SH-SY5Y (cell line): ENCODE results near the gene ACTR1B.

Source experiments
- GATA2 ChIP-seq: IDR thresholded peaks from 2 replicates; pipeline ENCODE4 v1.6.1; 2011; ENCODE audit warnings: mild to moderate bottlenecking, low read depth, low read length
- GATA3 ChIP-seq: IDR thresholded peaks from 2 replicates; pipeline ENCODE4 v1.6.1; 2011; ENCODE audit warnings: low read depth, mild to moderate bottlenecking, low read length, moderate library complexity

ACTR1B gene

DNA sequence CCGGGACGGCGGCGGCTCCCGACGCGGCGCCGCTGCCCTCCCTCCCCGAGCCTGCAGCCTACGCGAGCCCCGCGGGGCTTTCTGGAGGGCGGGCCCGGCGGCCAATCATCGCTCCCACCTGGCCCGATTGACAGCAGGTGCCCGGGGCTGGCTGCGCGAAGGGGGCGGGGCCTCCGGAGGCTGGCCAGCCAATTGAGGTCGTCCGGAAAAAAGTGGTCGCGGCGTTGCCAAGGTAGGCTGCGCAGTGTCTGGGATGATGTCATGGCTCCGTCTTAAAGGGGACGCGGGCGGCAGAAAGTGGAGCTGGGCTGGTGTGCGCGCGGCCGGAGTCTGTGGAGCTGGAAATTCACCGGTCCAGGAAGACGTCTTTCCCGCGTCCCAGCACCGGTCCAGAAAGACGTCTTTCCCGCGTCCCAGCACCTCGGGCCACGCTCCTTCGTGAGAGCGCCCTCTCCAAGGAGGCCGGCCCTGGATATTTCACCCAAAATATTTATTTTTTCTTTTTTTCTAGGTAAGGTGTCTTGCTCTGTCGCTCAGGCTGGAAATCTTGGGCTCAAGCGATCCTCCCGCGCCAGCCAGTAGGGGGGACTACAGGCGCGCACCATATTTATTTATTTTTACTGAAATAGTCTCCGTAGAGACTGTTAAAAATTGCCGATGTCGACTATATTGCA, at the start of gene ACTR1B:
ACTR1B (minus strand) TSS at position 83 of the 674 bp plus-strand sequence. CDS start 154 bp downstream, outside the sequence.
- no peak for TF ChIP-seq GATA2
- TF ChIP-seq GATA3, result no peak

- no peak for TF ChIP-seq GATA3
- TF ChIP-seq GATA2, result no peak
Measured at GRCh38 chr2:97712693-97713295, 49.0 kb upstream of the ACTR1B start.

GRCh38 chr2:97711394-97711711, 47.5 kb upstream of the ACTR1B start:
- TF ChIP-seq GATA3 (no peak), GATA2 (no peak)

DNA sequence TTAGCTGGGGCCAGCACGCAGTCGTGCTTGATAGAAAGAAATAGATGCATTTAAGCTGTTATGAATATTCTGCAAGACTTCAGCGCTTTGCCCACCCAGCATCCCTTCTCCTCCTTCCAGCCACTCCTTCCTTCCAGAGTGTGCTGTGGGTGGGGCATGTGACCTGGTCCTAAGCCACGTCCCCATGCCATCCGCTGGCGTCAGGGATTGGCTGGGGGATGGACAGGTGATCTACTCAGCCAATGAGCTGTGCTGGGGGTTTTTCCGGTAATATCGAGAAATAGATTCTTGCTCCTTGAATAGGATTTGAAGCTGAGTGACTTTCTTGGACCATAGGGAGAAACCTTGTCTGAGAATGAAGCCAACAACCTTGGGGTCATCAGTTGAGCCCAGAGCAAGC, 44.8 kb upstream of the ACTR1B start:
- TF ChIP-seq GATA2, result no peak
- TF ChIP-seq GATA3, result no peak

DNA sequence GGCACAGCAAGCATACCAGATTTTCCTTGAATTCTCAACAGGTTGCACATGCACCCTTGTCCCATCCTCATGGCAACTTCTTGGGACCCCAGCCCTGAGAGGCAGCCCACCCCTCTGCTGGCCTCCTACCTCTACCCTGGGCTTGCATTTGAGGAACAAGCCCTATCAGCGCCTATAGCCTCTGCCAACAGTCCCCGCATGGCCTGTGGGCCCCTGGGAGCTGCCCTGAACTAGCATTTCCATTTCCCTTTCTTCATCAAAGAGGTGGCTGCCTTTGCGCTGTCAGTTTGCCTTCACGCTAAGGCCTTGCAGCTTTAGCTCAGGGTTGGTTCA, 44.2 kb upstream of the ACTR1B start:
- TF ChIP-seq GATA3 (no peak), GATA2 (no peak)

DNA sequence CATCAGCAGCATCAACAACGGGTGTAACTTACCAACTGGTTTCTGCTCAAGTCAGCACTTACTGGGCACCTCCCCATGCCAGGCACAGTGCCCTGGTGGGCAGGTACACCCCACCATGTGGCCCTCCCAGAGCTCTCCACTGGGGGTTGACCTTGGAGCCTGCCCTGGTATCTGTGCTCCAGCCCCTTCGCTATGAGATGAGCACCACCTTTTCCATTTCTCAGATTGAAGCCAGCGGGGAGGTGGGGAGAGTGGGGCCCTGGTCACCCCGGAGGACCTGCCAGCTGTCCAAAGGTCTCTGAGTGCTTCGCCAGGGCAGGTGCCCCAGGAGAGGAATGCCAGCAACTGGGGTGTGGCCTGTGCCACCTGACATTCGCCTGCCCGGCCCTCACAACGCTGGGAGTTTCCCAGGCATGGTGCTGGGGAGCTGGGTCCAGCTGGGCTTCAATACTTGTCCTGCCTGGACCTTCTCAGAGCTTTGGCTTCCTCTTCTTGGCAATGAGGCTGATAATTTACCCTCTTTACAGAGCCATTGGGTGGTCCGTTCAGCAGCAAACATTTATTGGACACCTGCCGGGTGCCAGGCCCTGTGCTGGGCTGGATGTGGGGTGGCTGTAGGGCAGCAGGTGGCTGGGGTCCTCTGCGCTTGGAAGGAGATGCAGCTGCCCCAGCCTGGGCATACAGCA, 43.7 kb upstream of the ACTR1B start:
- no peak for TF ChIP-seq GATA2
- no peak for TF ChIP-seq GATA3

DNA sequence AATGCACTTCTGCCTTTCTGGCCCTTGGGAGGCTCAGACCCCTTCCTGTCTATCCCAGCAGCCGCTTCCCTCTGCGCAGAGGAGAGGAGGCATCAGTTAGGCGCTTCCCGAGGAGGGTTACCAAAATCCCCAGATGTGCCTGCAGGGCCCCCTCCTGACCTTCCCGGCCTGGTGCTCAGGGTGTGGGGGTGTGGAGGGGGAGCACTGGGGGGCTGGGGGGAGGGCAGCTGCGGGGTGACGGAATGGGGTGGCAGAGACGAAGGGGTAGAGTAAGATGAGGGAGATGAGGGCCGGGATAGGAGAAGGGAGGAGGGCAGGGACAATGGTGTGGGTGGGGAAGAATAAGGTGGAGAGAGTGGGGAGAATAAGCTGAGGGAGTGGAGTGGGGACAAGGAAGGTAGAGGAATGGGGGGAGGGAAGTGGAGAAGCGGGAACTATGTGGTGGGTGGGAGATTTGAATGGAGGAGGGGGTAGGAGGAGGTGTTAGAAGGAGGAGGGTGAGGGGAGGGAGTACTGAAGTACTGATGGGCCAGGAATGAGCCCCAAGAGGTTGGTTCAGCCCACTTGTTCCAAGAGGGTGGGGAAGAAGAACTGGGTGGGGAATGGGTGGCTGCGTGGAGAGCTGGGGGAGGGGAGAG, 43.0 kb upstream of the ACTR1B start:
- TF ChIP-seq GATA2, result no peak
- TF ChIP-seq GATA3, result no peak

- no peak for TF ChIP-seq GATA3
- TF ChIP-seq GATA2, result no peak
Measured at GRCh38 chr2:97706112-97706511, 42.3 kb upstream of the ACTR1B start.

DNA sequence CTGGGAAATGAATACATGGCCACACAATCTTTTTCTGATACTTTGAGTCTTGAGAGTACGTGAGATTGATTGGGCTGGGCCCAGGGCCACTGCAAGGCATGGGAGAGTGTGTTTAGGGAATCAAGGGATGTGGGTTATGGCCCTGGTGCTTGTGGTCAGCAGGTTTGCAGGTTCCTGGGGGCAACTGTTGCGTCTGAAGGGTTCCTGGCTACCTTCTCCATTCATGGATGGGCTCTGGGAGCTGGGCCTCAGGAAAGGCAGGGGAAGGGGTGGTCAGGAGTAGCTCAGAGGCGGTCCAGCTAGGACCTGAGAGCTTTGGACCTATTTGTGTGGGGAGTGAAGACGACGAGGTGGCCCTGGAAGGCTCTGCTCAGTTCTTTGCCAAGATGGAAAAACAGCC, 41.1 kb upstream of the ACTR1B start:
- TF ChIP-seq GATA2 (no peak), GATA3 (no peak)

- no peak for TF ChIP-seq GATA2
- TF ChIP-seq GATA3, result no peak
Measured at GRCh38 chr2:97703741-97704140, 39.9 kb upstream of the ACTR1B start.

- TF ChIP-seq GATA2, result no peak
Measured at GRCh38 chr2:97702731-97703470, 39.1 kb upstream of the ACTR1B start.

DNA sequence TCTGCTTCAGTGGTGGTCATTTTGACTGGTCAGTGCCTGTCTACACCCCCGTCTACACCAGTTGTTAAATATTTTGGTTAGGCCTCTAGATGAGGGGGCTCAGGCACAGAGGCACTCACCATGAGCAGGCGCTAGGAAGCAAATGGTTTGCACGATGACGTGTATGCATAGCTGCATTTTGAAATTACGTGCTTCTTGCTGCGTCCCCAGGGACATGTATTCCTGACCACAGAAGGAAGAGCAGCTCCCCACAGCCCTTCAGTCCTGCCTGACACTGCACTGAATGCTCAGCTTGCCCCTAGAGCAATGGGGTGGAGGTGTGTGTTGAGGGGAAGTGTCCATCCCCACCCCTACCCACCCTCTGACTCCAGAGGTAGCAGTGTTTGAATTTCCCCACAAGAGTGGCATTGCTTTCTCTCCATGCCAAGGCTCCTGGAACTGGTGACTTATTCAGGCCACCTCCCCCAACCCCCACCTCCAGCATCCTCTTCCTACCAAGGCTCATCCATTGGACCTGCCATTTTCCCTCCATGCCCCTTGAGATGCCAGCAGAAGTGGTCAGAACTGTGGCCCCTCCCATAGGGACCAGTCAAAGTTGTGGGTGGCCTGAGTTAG, 38.1 kb upstream of the ACTR1B start:
- TF ChIP-seq GATA2 (no peak), GATA3 (no peak)

DNA sequence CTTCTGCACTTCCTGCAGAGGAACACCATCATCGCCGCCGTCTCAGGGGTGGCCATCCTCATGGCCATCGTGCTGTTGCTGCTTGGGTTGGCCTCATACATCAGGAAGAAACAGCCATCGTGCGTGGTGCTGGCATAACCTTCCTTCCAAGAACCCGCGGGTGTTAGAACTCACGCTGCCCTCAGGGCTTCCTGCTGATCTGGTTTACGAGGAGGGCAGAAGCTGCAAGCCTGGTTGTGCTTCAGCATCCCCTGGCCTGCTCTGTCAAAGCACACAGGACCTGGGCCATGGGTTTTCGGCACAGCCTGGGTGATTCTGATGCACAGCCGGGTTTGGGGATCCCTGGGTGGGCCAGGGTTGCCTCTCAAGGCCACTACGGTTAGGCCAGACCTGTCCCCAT, 37.3 kb upstream of the ACTR1B start:
- no peak for TF ChIP-seq GATA2
- no peak for TF ChIP-seq GATA3
